HL-60 (cell line): ENCODE measurements around the gene MED6.

Experiments
- DNase-seq, 2 experiments: peaks; one replicate each; pipeline ENCODE4 v3.0.0-alpha.2; 2010 to 2020; ENCODE audit warnings: low read depth in 1 of 2, low spot score in 1 of 2
- H3K27ac ChIP-seq: fragments of 250-450 bp; sonication (Bioruptor Pico); replicated peaks from 2 replicates; pipeline ENCODE4 v1.5.1; 2020; ENCODE audit warnings: mild to moderate bottlenecking, moderate library complexity
- H3K27me3 ChIP-seq: fragments of 250-450 bp; sonication (Bioruptor Pico); 2 replicates; pipeline ENCODE4 v1.5.1; 2021; ENCODE audit warnings: mild to moderate bottlenecking, moderate library complexity; ENCODE audit not compliant: insufficient read depth, poor library complexity, severe bottlenecking
- H3K4me3 ChIP-seq: replicated peaks from 2 replicates; pipeline ENCODE4 v1.5.1; 2011; ENCODE audit warnings: mild to moderate bottlenecking, control low read depth, low read length; ENCODE audit not compliant: insufficient read depth
- GABPA ChIP-seq: IDR thresholded peaks from 2 replicates; pipeline ENCODE4 v1.6.1; 2012; ENCODE audit warnings: low read depth
- POLR2AphosphoS5 ChIP-seq: IDR thresholded peaks from 2 replicates; pipeline ENCODE4 v1.6.1; 2012; ENCODE audit warnings: low read depth
- SPI1 ChIP-seq: IDR thresholded peaks from 2 replicates; pipeline ENCODE4 v1.6.1; 2012; ENCODE audit warnings: low read depth, mild to moderate bottlenecking, borderline replicate concordance
- long read RNA-seq: library from polyadenylated mRNA; unstranded; transcript quantifications from one replicate; pipeline ENCODE4 v2.0.0, GENCODE V29; 2020
- TF ChIP-seq, protein P1 (sequence below): IDR thresholded peaks from 2 replicates; pipeline ENCODE4 v1.6.1; 2012; ENCODE audit warnings: low read depth; ENCODE audit not compliant: insufficient replicate concordance
- TF ChIP-seq, protein P2 (sequence below): IDR thresholded peaks from one replicate; pipeline ENCODE4 v1.5.1; 2011; ENCODE audit warnings: low read length, control low read depth, inconsistent platforms; ENCODE audit not compliant: insufficient read depth

MED6 gene, protein sequence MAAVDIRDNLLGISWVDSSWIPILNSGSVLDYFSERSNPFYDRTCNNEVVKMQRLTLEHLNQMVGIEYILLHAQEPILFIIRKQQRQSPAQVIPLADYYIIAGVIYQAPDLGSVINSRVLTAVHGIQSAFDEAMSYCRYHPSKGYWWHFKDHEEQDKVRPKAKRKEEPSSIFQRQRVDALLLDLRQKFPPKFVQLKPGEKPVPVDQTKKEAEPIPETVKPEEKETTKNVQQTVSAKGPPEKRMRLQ
- long read RNA-seq, transcript MED6-201 (8 exons, 1,995 nt): major isoform, 49 of 55 reads
- long read RNA-seq, partial matches to known transcripts: 1 of 55 reads
- long read RNA-seq, other reads (novel, unspliced or antisense): 3 of 55 reads

DNA sequence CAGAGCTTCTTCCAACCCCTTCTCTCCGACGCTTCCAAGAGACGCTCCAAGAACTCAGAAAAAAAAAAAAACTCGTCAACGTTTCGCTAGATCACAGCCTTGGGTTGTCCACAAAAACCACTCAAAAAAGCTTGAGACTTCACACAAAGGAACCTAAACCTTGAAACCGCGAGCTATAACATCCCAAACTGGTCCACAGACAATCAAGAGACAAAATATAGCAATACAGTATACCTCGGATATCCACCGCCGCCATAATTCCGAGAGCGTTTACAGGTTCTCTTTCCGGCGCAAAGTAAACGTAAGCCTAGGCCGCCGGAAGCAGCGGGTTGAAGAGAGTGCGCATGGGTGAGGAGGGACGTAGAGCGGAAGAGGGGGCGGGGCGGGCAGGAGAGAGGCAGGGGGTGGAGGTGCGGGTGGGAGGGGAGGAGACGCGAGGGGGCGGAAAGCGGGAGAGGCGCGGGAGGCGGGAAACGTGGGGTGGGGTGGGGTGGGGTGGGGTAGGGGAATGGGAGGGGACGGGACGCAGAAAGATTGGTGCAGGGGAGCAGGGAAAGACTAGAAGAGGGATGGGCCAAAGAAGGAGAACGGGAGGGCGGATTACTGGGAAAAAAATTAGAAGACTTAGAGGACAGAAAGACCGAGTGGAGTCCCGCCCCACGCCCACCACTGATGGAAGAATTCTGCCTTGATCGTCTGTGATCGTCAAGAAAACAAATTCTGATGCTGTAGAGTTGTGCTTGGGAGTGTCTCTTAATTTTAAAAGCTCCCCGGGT, at the start of gene MED6:
Gene MED6 (minus strand): TSS at position 274 of the 776 bp plus-strand sequence. CDS start 18 bp downstream, at position 256.
- peak within 1 kb of the TSS; percentile 70 for H3K27ac ChIP-seq
- peak; percentile 47 to 85 for DNase-seq
- H3K4me3 ChIP-seq: peak within 1 kb of the TSS; percentile 77
- no peaks in the 10 kb centered on the region for H3K27me3 ChIP-seq
- TF ChIP-seq POLR2AphosphoS5: no peak
- TF ChIP-seq GABPA: peak; percentile 88
- TF ChIP-seq, protein P1, sequence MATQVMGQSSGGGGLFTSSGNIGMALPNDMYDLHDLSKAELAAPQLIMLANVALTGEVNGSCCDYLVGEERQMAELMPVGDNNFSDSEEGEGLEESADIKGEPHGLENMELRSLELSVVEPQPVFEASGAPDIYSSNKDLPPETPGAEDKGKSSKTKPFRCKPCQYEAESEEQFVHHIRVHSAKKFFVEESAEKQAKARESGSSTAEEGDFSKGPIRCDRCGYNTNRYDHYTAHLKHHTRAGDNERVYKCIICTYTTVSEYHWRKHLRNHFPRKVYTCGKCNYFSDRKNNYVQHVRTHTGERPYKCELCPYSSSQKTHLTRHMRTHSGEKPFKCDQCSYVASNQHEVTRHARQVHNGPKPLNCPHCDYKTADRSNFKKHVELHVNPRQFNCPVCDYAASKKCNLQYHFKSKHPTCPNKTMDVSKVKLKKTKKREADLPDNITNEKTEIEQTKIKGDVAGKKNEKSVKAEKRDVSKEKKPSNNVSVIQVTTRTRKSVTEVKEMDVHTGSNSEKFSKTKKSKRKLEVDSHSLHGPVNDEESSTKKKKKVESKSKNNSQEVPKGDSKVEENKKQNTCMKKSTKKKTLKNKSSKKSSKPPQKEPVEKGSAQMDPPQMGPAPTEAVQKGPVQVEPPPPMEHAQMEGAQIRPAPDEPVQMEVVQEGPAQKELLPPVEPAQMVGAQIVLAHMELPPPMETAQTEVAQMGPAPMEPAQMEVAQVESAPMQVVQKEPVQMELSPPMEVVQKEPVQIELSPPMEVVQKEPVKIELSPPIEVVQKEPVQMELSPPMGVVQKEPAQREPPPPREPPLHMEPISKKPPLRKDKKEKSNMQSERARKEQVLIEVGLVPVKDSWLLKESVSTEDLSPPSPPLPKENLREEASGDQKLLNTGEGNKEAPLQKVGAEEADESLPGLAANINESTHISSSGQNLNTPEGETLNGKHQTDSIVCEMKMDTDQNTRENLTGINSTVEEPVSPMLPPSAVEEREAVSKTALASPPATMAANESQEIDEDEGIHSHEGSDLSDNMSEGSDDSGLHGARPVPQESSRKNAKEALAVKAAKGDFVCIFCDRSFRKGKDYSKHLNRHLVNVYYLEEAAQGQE: no peak

DNA sequence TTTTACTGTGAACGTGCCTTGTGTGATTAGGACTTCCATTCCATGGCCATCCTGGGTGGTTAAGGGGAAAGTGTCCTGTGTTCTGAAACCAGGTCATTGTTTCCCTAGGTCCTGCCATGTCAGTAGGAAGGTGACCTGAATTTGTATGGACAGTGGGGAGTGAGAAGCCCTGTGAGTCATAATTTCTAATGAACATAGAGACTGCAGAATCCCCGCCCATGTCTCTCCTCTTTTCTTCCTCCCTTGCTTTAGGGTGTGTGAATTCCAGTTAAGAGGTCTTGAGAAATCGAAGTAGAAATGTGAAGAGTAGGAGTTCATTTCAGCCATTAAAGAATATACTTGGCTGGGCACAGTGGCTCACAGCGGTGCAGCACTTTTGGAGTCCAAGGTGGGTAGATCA, 49.3 kb upstream of the MED6 start:
- Histone ChIP-seq H3K27me3 (no peaks in the 10 kb centered on the region), H3K4me3 (no peak overlapping the region), H3K27ac (no peak overlapping the region)
- TF ChIP-seq, protein P1: no peak
- TF ChIP-seq, protein P2, sequence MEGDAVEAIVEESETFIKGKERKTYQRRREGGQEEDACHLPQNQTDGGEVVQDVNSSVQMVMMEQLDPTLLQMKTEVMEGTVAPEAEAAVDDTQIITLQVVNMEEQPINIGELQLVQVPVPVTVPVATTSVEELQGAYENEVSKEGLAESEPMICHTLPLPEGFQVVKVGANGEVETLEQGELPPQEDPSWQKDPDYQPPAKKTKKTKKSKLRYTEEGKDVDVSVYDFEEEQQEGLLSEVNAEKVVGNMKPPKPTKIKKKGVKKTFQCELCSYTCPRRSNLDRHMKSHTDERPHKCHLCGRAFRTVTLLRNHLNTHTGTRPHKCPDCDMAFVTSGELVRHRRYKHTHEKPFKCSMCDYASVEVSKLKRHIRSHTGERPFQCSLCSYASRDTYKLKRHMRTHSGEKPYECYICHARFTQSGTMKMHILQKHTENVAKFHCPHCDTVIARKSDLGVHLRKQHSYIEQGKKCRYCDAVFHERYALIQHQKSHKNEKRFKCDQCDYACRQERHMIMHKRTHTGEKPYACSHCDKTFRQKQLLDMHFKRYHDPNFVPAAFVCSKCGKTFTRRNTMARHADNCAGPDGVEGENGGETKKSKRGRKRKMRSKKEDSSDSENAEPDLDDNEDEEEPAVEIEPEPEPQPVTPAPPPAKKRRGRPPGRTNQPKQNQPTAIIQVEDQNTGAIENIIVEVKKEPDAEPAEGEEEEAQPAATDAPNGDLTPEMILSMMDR: no peak
- TF ChIP-seq GABPA (no peak), POLR2AphosphoS5 (no peak), SPI1 (no peak)
- no peak for DNase-seq

DNA sequence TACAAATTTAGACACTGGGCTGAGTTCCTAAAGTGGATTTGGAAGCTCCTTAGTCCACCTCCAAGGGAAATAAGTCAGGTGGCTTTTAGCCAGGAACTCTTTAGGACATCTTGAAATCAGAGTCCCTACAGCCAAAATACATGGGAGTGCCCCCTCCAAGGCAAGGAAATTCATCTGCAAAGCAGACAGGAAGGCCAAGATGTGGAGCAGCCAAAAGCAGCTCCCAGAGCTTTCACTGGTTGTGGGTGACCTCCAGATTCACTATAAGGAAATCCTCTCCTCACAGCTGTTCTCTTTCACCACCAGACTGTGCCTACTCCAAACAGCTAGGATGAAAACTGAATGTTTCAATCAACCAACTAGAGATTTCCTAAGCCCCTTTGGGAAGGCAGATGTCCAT, 47.9 kb upstream of the MED6 start:
- DNase-seq: no peak
- TF ChIP-seq, protein P1: no peak
- TF ChIP-seq, protein P2: no peak
- TF ChIP-seq SPI1 (no peak), GABPA (no peak), POLR2AphosphoS5 (no peak)
- Histone ChIP-seq H3K27ac (no peak overlapping the region), H3K27me3 (no peaks in the 10 kb centered on the region), H3K4me3 (no peak overlapping the region)
